GM12891 (cell line): ENCODE measurements around the gene INAFM2.

ENCODE experiments used
- PAX5 ChIP-seq: IDR thresholded peaks from 2 replicates; pipeline ENCODE4 v1.6.1; 2011; ENCODE audit warnings: low read length, moderate library complexity, mild to moderate bottlenecking; ENCODE audit not compliant: insufficient read depth, severe bottlenecking
- POLR2A ChIP-seq: IDR thresholded peaks from 2 replicates; pipeline ENCODE4 v1.6.1; 2011; ENCODE audit warnings: low read depth, low read length, control low read depth
- POLR2AphosphoS5 ChIP-seq: IDR thresholded peaks from 2 replicates; pipeline ENCODE4 v1.6.1; 2011; ENCODE audit warnings: low read depth, low read length, control low read depth
- POU2F2 ChIP-seq: IDR thresholded peaks from 2 replicates; pipeline ENCODE4 v1.6.1; 2011; ENCODE audit warnings: low read depth, mild to moderate bottlenecking, control low read depth, low read length, moderate library complexity
- SPI1 ChIP-seq: IDR thresholded peaks from 2 replicates; pipeline ENCODE4 v1.6.1; 2011; ENCODE audit warnings: low read depth, low read length, control low read depth
- TAF1 ChIP-seq: IDR thresholded peaks from 2 replicates; pipeline ENCODE4 v1.6.1; 2011; ENCODE audit warnings: low read depth, low read length, control low read depth

- TF ChIP-seq POLR2AphosphoS5 (no peak), POLR2A (no peak), TAF1 (no peak), SPI1 (no peak), POU2F2 (no peak), PAX5 (no peak)
Observed at GRCh38 chr15:40325188-40325587, 1.7 kb downstream of the INAFM2 start.
